AG09309 (cell line): ENCODE results near the gene JADE3.

Experiments
- DNase-seq: peaks from one replicate; pipeline ENCODE4 v3.0.0-alpha.2; 2010; ENCODE audit warnings: low read depth
- H3K4me3 ChIP-seq: 2 replicates; pipeline ENCODE4 v1.5.1; 2011; ENCODE audit warnings: mild to moderate bottlenecking, low read depth, low read length, moderate library complexity; ENCODE audit not compliant: control insufficient read depth
- TF ChIP-seq, protein P1 (sequence below): IDR thresholded peaks from 2 replicates; pipeline ENCODE4 v1.5.1; 2011; ENCODE audit warnings: mild to moderate bottlenecking, low read depth, low read length, inconsistent platforms; ENCODE audit not compliant: insufficient read depth, control insufficient read depth; ENCODE audit errors: missing control alignments

JADE3 gene

DNA sequence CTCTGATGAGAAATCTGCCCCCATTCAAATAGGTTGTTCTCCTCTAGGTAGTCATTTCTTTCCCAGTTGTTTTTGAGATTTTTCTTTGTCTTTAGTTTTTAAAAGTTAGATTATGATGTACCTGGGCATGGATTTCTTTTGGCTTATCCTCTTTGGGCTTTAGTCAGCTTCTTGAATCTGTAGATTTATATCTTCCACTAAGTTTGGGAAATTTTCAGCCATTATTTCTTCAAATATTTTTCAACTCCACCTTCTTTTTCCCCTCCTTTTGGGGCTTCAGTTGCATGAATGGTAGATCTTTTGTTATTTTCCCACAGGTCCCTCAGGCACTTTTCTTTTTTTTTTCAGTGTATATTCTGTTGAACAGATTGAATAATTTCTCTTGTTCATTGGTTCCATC lies 77.3 kb downstream of the JADE3 start:
- DNase-seq: no peak
- TF ChIP-seq, protein P1, sequence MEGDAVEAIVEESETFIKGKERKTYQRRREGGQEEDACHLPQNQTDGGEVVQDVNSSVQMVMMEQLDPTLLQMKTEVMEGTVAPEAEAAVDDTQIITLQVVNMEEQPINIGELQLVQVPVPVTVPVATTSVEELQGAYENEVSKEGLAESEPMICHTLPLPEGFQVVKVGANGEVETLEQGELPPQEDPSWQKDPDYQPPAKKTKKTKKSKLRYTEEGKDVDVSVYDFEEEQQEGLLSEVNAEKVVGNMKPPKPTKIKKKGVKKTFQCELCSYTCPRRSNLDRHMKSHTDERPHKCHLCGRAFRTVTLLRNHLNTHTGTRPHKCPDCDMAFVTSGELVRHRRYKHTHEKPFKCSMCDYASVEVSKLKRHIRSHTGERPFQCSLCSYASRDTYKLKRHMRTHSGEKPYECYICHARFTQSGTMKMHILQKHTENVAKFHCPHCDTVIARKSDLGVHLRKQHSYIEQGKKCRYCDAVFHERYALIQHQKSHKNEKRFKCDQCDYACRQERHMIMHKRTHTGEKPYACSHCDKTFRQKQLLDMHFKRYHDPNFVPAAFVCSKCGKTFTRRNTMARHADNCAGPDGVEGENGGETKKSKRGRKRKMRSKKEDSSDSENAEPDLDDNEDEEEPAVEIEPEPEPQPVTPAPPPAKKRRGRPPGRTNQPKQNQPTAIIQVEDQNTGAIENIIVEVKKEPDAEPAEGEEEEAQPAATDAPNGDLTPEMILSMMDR: no peak
- no peak overlapping the region for H3K4me3 ChIP-seq

DNA sequence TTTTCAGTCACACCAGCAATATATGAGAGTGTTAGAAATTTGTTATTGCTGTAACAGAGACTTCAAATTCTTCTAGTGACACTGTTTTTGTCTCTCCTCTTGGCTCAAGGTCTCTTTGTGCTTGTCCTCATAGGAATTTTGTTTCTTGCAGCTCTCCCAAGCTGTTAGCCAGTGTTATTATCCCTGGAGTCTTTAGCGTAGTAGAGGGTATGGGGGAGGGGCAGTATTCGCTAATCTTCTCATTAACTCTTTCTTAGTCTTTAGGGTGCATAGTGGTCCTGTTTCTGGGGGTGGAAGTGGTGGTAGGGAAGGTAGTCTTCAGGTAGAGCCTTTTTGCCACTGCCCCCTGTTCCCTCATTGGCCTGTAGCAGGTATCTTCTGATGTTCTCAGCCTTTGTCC lies 79.4 kb downstream of the JADE3 start:
- no peak overlapping the region for H3K4me3 ChIP-seq
- DNase-seq: no peak

DNA sequence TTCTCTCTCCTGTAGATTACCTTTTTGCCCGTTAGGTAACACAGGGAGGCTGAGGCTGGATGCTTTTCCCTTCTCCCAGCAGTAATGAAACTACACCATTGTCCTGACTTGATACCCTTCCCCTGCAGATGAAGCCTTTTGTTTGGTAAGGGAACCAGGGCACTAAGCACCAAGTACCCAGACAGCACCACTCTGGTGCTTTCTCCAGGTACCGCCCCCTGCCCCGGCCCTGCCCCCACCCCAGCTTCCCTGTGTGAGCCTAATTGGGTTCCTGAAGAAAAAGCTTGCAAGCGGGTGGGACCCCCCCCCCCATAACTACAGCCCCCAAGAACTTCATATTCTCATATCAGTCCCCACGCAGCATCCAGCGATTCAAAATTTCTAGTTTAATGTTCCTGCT lies 79.8 kb downstream of the JADE3 start:
- TF ChIP-seq, protein P1: no peak
- DNase-seq: no peak
- H3K4me3 ChIP-seq: no peak overlapping the region

More for the DNA sequence above, 79.4 kb downstream of the JADE3 start:
- TF ChIP-seq, protein P1: no peak

- no peak overlapping the region for H3K4me3 ChIP-seq
- DNase-seq: no peak
- TF ChIP-seq, protein P1: no peak
Observed at GRCh38 chrX:46994096-46994495, 81.9 kb downstream of the JADE3 start.

GRCh38 chrX:47012131-47012530 lies 99.9 kb downstream of the JADE3 start:
- H3K4me3 ChIP-seq: no peak overlapping the region
- TF ChIP-seq, protein P1: no peak
- DNase-seq: no peak

GRCh38 chrX:47026198-47026597 lies 114.0 kb downstream of the JADE3 start:
- no peak for DNase-seq
- H3K4me3 ChIP-seq: no peak overlapping the region
- TF ChIP-seq, protein P1: no peak

- peak; percentile 28 for DNase-seq
- no peak overlapping the region for H3K4me3 ChIP-seq
- TF ChIP-seq, protein P1: peak; percentile 66
Observed at GRCh38 chrX:47030339-47030738, 118.1 kb downstream of the JADE3 start.
